GM12878 (cell line): ENCODE data around the gene FAM76A.

ENCODE experiments used
- BHLHE40 ChIP-seq, 2 experiments: fragments of 450-650 bp in 1 of 2; IDR thresholded peaks; 2 replicates each; pipeline ENCODE4 v1.6.1; 2011 to 2017; ENCODE audit warnings: low read depth in 2 of 2, borderline replicate concordance in 1 of 2, improper control_type of control experiment in 1 of 2, low read length in 1 of 2, mild to moderate bottlenecking in 1 of 2
- BRCA1 ChIP-seq: IDR thresholded peaks from 2 replicates; pipeline ENCODE4 v1.6.1; 2011; ENCODE audit warnings: low read depth, low read length, improper control_type of control experiment
- CTCF ChIP-seq, 3 experiments: IDR thresholded peaks in 2 of 3; conservative IDR thresholded peaks in 1 of 3; 2 replicates each; pipeline ENCODE4 v1.5.1; 2011; ENCODE audit warnings: low read depth in 3 of 3, low read length in 3 of 3, mild to moderate bottlenecking in 3 of 3, control low read depth in 2 of 3, moderate library complexity in 2 of 3, inconsistent platforms in 1 of 3, mixed read lengths in 1 of 3; ENCODE audit not compliant: control insufficient read depth in 2 of 3, insufficient read depth in 1 of 3; ENCODE audit errors: extremely low read depth in 1 of 3
- ELK1 ChIP-seq: IDR thresholded peaks from 2 replicates; pipeline ENCODE4 v1.6.1; 2012; ENCODE audit warnings: low read depth, low read length, improper control_type of control experiment
- ESRRA ChIP-seq: IDR thresholded peaks from 2 replicates; pipeline ENCODE4 v1.6.1; 2012; ENCODE audit warnings: mild to moderate bottlenecking, low read length, improper control_type of control experiment
- MYC ChIP-seq: IDR thresholded peaks from 2 replicates; pipeline ENCODE4 v1.6.1; 2011; ENCODE audit warnings: mild to moderate bottlenecking, low read length, moderate library complexity, inconsistent platforms; ENCODE audit not compliant: insufficient read depth, insufficient replicate concordance, insufficient read length, severe bottlenecking
- POLR2A ChIP-seq: IDR thresholded peaks from 2 replicates; pipeline ENCODE4 v1.6.1; 2011; ENCODE audit warnings: low read depth, mild to moderate bottlenecking, low read length
- RAD21 ChIP-seq: IDR thresholded peaks from 2 replicates; pipeline ENCODE4 v1.6.1; 2011; ENCODE audit warnings: mild to moderate bottlenecking, low read depth, low read length, moderate library complexity; ENCODE audit not compliant: insufficient read depth
- SMAD1 ChIP-seq: fragments of 450-650 bp; IDR thresholded peaks from 2 replicates; pipeline ENCODE4 v1.6.1; 2018; ENCODE audit warnings: mild to moderate bottlenecking, low read depth; ENCODE audit not compliant: partially characterized antibody
- SMARCA5 ChIP-seq: fragments of 450-650 bp; IDR thresholded peaks from 2 replicates; pipeline ENCODE4 v1.6.1; 2017; ENCODE audit warnings: mild to moderate bottlenecking
- TCF12 ChIP-seq: IDR thresholded peaks from 2 replicates; pipeline ENCODE4 v1.6.1; 2011; ENCODE audit warnings: low read depth, mild to moderate bottlenecking, low read length
- ZNF24 ChIP-seq: fragments of 450-650 bp; IDR thresholded peaks from 2 replicates; pipeline ENCODE4 v1.6.1; 2017; ENCODE audit warnings: antibody characterized with exemption, mild to moderate bottlenecking

GRCh38 chr1:27755286-27755685 lies 29.5 kb downstream of the FAM76A start:
- TF ChIP-seq TCF12 (no peak), ELK1 (no peak), POLR2A (no peak), CTCF (IDR thresholded peaks at IDR 0.05 in 2 of 3, conservative IDR thresholded peaks at IDR 0.05 in 1 of 3; ENCODE audit: control insufficient read depth in 2 of 3, extremely low read depth in 1 of 3, insufficient read depth in 1 of 3, low read depth in 3 of 3, low read length in 3 of 3) (no peak), ZNF24 (no peak), BRCA1 (no peak), ESRRA (no peak), SMAD1 (no peak), BHLHE40 (IDR thresholded peaks at IDR 0.05; ENCODE audit: borderline replicate concordance in 1 of 2, low read depth in 2 of 2, low read length in 1 of 2) (no peak), RAD21 (no peak), MYC (no peak), SMARCA5 (no peak)
